ENCODE measurements around the gene SBF2. TPM values are rescaled to one million over a fixed set of nuclear protein-coding genes. Genes with fewer than 3 reads are reported as not detected.

SBF2 gene
- total RNA-seq, 1 experiment from 2014 or later: 31.3 TPM

DNA sequence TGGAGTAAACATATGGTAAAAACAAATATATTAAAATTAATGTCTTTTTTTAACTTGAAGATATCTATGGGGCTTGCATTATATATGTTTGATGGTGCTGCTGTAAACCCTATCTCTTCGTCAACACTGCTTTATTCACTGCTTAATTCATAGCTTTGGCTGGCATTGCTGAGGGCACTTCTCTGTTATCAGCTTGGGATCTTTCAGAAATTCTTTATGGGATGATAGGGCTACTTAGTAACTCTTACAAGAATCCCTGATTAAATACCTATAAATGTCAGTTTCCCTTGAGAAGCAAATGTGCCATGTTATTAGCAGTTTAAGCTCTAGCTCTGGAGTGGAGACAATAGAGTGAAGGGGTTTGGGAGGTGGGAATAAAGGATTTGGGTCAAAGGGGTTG, 517.8 kb downstream of the SBF2 start:
- CTCF ChIA-PET: no interaction called here
- intact Hi-C loops (cut with micrococcal nuclease): no loop called here
- BruUV-seq (replicated peaks): no TSS peak

DNA sequence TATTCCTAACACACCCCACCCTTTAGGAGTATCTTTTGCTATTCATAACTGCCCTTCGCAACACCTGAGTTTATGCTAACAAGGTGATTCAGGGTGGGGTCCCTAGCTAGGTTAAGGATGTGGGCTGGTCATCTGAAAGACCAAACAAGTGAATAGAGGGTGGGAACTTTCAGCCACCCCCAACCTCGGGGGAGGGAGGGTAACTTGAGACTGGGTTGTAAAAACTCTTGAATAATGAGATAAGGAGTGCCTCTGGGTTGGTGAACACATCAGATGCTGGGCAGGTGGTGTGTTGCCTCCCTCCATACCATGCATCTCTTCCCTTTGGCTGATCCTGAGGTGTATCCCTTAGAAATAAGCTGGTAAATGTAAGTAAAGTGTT, 518.6 kb downstream of the SBF2 start:
- CTCF ChIA-PET: no interaction called here
- H3K27ac ChIP-seq (ENCODE audit: low read length): no peak overlapping the region

More for the DNA sequence above, 517.8 kb downstream of the SBF2 start:
- Histone ChIP-seq H3K9me3 (ENCODE audit: low read length) (no peaks in the 10 kb centered on the region), H3K4me3 (ENCODE audit: low read length) (no peak overlapping the region), H3K4me2 (ENCODE audit: low read length) (0 out of 2 replicates have a peak overlapping the region, but pooled peaks have one; percentile 13), H3F3A (ENCODE audit: low read length, unreplicated experiment) (no peaks in the 10 kb centered on the region), H3K9ac (ENCODE audit: low read length) (no peak overlapping the region), H3K9me2 (replicated peaks; ENCODE audit: low read length) (no peaks in the 10 kb centered on the region), H3K4me1 (ENCODE audit: insufficient read depth, low read length) (peaks cover 28% of the 10 kb centered on the region), H3K79me2 (ENCODE audit: low read length) (no peaks in the 10 kb centered on the region), H3K27me3 (ENCODE audit: low read length) (no peaks in the 10 kb centered on the region), H3K36me3 (ENCODE audit: low read depth, low read length) (peaks cover 2% of the 10 kb centered on the region; the same call in 1 of the 2 replicates), H3K27ac (ENCODE audit: low read length) (no peak overlapping the region), H2AFZ (ENCODE audit: low read length) (no peak overlapping the region), H4K20me1 (ENCODE audit: low read length) (no peaks in the 10 kb centered on the region; the same call in 1 of the 2 replicates)
- TF ChIP-seq EZH2phosphoT487 (IDR thresholded peaks at IDR 0.05; ENCODE audit: borderline replicate concordance, low read length) (no peak), EZH2 (IDR thresholded peaks at IDR 0.05; ENCODE audit: low read length, unreplicated experiment) (no peak)
- TF ChIP-seq, protein P1, sequence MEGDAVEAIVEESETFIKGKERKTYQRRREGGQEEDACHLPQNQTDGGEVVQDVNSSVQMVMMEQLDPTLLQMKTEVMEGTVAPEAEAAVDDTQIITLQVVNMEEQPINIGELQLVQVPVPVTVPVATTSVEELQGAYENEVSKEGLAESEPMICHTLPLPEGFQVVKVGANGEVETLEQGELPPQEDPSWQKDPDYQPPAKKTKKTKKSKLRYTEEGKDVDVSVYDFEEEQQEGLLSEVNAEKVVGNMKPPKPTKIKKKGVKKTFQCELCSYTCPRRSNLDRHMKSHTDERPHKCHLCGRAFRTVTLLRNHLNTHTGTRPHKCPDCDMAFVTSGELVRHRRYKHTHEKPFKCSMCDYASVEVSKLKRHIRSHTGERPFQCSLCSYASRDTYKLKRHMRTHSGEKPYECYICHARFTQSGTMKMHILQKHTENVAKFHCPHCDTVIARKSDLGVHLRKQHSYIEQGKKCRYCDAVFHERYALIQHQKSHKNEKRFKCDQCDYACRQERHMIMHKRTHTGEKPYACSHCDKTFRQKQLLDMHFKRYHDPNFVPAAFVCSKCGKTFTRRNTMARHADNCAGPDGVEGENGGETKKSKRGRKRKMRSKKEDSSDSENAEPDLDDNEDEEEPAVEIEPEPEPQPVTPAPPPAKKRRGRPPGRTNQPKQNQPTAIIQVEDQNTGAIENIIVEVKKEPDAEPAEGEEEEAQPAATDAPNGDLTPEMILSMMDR (conservative IDR thresholded peaks at IDR 0.05; ENCODE audit: low read depth, low read length): no peak
- POLR2A ChIA-PET (ENCODE audit: unreplicated experiment): no interaction called here
- ATAC-seq (peak; percentile 34), DNase-seq (peak; percentile 44)

More for the DNA sequence above, 518.6 kb downstream of the SBF2 start:
- Histone ChIP-seq H3K9ac (ENCODE audit: low read length) (no peak overlapping the region), H3K4me1 (ENCODE audit: insufficient read depth, low read length) (peaks cover 28% of the 10 kb centered on the region), H3K9me3 (ENCODE audit: low read length) (no peaks in the 10 kb centered on the region), H3K36me3 (ENCODE audit: low read depth, low read length) (no peaks in the 10 kb centered on the region; the same call in 1 of the 2 replicates), H3K79me2 (ENCODE audit: low read length) (no peaks in the 10 kb centered on the region), H3K27me3 (ENCODE audit: low read length) (no peaks in the 10 kb centered on the region), H3K4me2 (ENCODE audit: low read length) (peak overlapping the region; percentile 32), H3K4me3 (ENCODE audit: low read length) (no peak overlapping the region), H2AFZ (ENCODE audit: low read length) (no peak overlapping the region), H3K9me2 (replicated peaks; ENCODE audit: low read length) (no peaks in the 10 kb centered on the region), H4K20me1 (ENCODE audit: low read length) (no peaks in the 10 kb centered on the region; the same call in 1 of the 2 replicates), H3F3A (ENCODE audit: low read length, unreplicated experiment) (no peaks in the 10 kb centered on the region)
- BruUV-seq (replicated peaks): no TSS peak
- DNase-seq: no peak
- TF ChIP-seq EZH2phosphoT487 (IDR thresholded peaks at IDR 0.05; ENCODE audit: borderline replicate concordance, low read length): no peak
- TF ChIP-seq, protein P1 (conservative IDR thresholded peaks at IDR 0.05; ENCODE audit: low read depth, low read length): no peak
- ATAC-seq: no peak
- intact Hi-C loops (cut with micrococcal nuclease): loop anchor here (2.0 kb wide), 1 partner anchor 63 kb away; no protein-coding TSS in a partner anchor
- POLR2A ChIA-PET (ENCODE audit: unreplicated experiment): no interaction called here
